GM12801 (cell line): ENCODE data around the gene ADAMTSL1.

ENCODE experiments used
- TF ChIP-seq, protein P1 (sequence below): IDR thresholded peaks from one replicate; pipeline ENCODE4 v1.5.1; 2011; ENCODE audit warnings: control low read depth; ENCODE audit not compliant: insufficient read length; ENCODE audit errors: extremely low read depth

ADAMTSL1 gene

DNA sequence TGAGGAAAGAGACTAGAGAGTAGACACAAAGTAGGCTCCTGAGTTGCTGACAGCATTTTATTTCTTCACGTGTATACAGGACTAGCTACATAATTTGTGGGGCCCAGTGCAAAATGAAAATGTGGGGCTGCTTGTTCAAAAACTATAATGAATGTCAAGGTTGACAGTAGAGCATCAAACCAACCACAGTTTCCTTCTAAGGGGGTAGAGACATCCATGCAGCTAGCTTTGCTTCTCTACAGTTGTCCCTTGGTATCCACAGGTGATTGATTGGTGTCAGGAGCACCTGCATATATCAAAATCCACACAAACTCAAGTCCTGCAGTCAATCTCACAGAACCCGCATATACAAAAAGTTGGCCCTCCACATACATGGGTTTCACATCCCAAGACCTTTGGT lies 429.5 kb downstream of the ADAMTSL1 start:
- TF ChIP-seq, protein P1, sequence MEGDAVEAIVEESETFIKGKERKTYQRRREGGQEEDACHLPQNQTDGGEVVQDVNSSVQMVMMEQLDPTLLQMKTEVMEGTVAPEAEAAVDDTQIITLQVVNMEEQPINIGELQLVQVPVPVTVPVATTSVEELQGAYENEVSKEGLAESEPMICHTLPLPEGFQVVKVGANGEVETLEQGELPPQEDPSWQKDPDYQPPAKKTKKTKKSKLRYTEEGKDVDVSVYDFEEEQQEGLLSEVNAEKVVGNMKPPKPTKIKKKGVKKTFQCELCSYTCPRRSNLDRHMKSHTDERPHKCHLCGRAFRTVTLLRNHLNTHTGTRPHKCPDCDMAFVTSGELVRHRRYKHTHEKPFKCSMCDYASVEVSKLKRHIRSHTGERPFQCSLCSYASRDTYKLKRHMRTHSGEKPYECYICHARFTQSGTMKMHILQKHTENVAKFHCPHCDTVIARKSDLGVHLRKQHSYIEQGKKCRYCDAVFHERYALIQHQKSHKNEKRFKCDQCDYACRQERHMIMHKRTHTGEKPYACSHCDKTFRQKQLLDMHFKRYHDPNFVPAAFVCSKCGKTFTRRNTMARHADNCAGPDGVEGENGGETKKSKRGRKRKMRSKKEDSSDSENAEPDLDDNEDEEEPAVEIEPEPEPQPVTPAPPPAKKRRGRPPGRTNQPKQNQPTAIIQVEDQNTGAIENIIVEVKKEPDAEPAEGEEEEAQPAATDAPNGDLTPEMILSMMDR = no peak

DNA sequence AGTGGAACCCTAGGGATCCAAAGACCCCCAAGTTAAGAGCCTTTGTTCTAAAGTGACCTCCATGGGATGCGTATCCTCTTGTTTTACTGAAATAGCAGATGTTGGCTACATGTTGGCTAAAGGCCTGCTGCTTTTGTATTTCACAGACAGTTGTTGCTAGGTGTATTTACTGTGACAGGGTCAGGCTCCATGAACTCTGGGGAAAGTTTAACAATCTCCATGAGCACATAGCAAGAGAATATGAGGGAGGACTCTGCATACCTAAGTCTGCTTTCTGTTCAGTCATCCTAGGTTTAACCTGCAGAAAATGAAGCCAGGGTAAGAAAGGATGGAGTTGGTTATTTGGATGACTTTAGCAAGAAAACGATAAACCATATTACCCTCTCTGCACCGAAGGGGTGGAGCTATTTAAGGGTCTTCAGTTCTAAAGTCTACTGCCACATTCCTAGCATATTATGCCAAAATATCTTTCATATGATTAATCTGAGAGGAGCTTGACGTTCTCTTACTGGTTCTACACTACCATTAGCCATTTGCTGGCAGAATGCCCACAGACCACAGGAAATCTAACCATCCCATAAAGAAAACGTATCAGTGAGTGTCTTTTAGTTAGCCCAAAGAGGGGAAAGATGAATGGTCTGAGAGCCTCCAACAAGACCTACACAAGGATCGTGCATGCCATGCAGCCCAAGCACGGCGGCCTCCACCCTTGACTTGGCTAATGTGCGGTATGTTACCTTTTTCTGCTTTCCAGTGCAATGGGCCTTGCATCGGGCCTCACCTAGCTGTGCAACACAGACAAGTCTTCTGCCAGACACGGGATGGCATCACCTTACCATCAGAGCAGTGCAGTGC lies 431.3 kb downstream of the ADAMTSL1 start:
- TF ChIP-seq, protein P1 = no peak

DNA sequence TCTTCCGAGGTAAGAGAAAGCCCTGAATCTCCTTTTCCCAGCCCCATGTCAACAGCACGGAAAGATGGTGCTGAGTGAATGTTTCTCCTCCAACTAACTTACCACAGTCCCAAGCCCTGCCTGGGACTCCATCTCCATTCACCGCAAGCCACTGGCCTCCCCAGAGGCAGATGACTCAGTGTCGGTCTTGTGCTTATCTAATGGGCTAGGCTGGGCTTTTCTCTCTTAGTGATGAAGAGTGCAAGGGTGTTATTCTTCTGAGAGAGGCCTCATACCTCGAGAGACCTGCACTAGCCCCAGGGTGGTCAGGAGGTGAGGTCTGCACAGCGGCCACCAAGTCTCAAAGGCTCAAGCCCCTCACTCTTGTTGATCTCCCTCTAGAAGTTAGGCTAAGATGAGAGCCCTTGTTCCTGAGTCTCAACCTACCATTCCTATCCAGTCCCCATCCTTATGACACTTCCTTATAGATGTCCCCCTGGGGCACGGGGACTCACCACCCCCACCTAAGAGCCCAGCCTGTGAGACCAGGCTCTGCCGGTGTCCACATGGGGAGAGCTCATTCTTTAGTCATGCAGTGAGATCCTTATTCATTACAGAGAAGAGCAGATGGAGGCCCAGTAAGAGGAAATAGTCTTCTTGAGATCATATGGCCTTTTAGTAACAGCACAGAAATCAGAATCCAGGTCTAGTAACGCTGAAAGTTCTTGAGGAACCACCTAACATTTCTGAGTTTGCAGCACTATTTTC lies 432.1 kb downstream of the ADAMTSL1 start:
- TF ChIP-seq, protein P1 = no peak

DNA sequence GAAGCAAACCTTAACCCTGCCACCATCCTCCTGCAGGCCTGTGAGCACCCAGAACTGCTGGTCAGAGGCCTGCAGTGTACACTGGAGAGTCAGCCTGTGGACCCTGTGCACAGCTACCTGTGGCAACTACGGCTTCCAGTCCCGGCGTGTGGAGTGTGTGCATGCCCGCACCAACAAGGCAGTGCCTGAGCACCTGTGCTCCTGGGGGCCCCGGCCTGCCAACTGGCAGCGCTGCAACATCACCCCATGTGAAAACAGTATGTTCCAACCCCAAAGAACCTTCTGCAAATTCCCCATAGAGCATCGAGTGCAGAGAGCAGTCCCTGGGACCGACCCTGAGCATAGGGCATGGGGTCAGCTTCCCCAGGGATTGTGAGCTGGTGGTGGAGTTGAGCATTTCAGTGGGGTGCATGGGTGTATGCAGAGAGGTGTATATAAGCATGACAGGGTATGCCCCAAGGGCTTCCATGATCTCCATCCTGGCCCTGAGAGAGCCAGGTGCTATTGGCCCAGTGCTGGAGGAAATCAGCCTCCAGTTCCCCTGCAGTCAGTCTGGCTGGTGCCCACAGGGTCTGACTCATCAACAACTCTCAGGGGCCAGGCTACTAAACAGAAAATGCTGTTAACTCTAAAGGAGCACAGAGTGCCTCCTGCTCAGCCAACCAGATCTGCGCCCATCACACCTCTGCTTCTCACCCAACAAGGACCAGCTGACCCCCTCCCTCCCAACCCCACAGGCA lies 432.9 kb downstream of the ADAMTSL1 start:
- TF ChIP-seq, protein P1 = no peak

DNA sequence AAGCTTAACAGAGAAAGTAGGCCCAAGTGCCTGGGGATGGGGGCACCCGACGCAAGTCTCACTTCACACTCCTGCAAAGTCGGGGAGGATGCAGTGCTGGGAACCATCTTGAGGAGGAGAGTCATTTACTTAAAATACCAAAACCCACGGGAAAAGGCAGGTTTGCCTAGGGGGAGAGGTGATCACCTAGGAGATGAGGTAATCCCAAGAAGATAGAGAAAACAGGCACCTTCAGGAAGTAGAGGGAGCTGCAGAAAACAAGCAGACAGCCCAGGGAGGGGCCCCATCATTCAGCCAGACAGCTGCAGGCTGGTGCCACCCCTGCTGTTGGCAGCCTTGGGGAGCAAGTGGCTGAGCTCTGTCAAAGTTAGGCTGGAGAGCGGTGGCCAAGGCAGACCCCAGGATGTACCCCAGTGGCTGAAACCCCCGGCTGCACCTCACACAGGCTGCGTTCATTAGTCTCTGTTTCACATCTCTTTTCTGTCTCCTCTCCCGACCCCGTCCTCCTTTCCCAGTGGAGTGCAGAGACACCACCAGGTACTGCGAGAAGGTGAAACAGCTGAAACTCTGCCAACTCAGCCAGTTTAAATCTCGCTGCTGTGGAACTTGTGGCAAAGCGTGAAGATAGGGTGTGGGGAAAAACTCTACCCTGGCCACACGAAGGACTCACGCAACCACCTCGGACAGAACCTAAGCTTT lies 434.1 kb downstream of the ADAMTSL1 start:
- TF ChIP-seq, protein P1 = no peak

DNA sequence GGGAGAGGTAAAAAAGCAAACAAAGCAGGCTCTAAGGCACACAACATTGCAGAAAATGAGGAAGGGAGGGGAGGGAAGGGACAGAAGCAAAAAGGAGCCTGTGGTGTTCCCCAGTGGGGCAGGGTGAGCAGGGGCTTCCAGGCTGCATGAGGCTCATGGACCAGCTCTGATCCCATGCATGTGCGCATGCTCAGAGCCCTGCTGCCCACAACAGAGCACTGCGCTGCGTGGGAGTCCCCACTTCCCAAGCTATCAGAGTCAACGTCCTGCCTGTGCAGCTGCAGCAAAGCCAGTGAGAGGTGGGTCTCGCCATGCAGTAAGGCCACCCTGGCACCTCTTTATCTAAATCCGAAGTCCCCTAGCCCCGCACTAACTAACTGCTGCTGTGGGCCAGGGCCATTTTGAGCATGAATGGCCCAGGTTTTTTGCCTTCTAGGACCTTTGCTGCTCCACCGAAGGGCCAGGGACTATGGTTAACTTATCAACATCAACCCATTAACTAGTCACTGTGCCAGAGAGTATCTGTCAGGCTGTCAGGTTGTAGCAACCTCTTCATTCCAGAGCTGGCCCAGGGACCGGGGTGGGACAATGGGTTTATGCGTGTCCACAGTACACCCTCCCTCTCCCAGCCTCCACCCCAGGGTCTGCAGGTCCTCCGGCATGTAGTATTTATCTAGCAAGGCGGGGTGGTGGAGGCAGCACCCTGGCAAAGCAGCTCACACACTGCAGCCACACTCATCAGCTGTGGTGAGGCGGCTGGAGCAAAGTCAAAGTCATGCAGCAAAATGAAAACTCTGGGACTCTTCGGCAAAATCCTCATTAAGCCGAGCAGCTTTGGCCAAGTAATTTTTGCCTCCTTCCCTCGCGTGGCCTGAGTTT lies 435.4 kb downstream of the ADAMTSL1 start:
- TF ChIP-seq, protein P1 = no peak
